C4-2B (cell line): ENCODE data around the gene MPDZ.
"Not testable (repeated sequence)": the region's sequence is repeated elsewhere in the genome, so short reads cannot be mapped to it uniquely, and the experiment has no call there.

Experiments
- H3K27ac ChIP-seq: fragments of 450-650 bp; 2 replicates; pipeline ENCODE4 v1.5.1; 2017
- ZFX ChIP-seq: fragments of 450-650 bp; IDR thresholded peaks from 2 replicates; pipeline ENCODE4 v1.6.1; 2017
- TF ChIP-seq, protein P1 (sequence below): fragments of 450-650 bp; conservative IDR thresholded peaks from 2 replicates; pipeline ENCODE4 v1.5.1; 2017; ENCODE audit warnings: mild to moderate bottlenecking

Gene MPDZ

GRCh38 chr9:13234932-13235331 lies 44.6 kb downstream of the MPDZ start:
- H3K27ac ChIP-seq: no peak overlapping the region
- TF ChIP-seq, protein P1, sequence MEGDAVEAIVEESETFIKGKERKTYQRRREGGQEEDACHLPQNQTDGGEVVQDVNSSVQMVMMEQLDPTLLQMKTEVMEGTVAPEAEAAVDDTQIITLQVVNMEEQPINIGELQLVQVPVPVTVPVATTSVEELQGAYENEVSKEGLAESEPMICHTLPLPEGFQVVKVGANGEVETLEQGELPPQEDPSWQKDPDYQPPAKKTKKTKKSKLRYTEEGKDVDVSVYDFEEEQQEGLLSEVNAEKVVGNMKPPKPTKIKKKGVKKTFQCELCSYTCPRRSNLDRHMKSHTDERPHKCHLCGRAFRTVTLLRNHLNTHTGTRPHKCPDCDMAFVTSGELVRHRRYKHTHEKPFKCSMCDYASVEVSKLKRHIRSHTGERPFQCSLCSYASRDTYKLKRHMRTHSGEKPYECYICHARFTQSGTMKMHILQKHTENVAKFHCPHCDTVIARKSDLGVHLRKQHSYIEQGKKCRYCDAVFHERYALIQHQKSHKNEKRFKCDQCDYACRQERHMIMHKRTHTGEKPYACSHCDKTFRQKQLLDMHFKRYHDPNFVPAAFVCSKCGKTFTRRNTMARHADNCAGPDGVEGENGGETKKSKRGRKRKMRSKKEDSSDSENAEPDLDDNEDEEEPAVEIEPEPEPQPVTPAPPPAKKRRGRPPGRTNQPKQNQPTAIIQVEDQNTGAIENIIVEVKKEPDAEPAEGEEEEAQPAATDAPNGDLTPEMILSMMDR: no peak
- TF ChIP-seq ZFX: no peak

- no peak overlapping the region for H3K27ac ChIP-seq
- no peak for TF ChIP-seq ZFX
- TF ChIP-seq, protein P1: no peak
These were observed 51.1 kb downstream of the MPDZ start for GRCh38 chr9:13228431-13228830.

DNA sequence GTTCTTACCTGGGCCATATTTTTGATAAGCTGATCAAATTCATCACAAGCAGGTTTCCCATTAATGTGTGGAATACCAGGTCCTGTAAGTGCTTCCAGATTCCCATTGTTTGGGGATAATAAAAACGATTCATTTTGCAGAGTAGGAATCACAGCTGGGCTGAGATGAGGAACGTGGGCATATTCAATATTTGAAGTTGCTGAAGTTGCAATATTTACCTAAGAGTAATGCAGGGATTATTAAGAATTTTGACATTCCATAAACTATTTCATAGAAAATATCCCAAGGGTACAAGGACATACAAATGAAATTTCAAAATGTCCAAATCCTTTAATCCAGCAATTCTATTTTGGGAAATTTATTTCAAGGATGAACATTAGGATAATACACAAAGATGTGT lies 55.1 kb downstream of the MPDZ start:
- no peak for TF ChIP-seq ZFX
- TF ChIP-seq, protein P1: no peak
- H3K27ac ChIP-seq: no peak overlapping the region

DNA sequence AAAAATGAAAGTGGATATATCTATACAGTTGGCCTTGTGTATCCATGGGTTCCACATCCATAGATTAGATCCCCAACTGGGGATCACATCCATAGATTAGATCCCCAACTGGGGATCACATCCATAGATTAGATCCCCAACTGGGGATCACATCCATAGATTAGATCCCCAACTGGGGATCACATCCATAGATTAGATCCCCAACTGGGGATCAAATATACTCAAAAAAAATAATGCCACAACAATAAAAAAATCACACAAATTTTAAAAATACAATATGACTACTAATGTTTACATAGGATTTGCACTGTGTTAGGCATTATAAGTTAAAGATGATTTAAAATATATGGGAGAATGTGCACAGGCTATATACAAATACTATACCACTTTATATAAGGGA lies 56.8 kb downstream of the MPDZ start:
- not testable (repeated sequence) for H3K27ac ChIP-seq

- H3K27ac ChIP-seq: no peak overlapping the region
- TF ChIP-seq, protein P1: no peak
- TF ChIP-seq ZFX: no peak
These were observed 57.8 kb downstream of the MPDZ start for GRCh38 chr9:13221741-13222140.

DNA sequence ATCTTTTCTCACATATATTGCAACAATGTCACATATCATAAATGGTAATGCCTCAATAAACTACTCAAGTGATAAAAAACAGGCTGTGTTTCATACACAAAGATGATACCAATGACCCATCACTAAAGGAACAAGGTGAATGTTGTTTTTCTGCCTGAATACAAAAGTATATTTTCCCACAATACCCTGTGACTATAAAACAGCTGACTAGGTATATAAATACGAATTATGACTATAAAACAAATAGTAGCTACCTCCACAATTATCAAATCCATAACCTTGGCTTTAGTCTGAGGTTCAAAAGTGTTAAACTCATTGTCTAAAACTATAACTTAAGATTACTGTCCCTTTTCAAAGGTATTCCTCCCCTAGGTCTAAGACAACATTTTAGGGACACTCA lies 58.7 kb downstream of the MPDZ start:
- no peak for TF ChIP-seq ZFX
- TF ChIP-seq, protein P1: no peak
- H3K27ac ChIP-seq: no peak overlapping the region

- TF ChIP-seq, protein P1: no peak
- no peak for TF ChIP-seq ZFX
- H3K27ac ChIP-seq: no peak overlapping the region
These were observed 63.5 kb downstream of the MPDZ start for GRCh38 chr9:13215791-13216554.

DNA sequence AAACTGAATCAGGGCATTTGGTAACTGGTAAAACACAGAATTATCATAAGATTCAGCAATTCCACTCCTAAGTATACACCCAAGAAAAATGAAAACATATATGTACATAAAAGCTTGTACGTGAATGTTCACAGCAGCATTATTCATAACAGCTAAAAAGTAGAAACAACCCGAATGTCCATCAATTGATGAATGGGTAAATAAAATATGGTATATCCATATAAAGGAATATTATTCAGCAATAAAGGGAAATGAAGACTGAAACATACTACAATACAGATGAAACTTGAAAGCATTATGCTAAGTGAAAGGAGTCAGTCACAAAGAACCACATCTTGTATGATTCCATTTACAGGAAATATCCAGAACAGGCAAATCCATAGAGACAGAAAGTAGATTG lies 65.5 kb downstream of the MPDZ start:
- TF ChIP-seq ZFX: no peak
- TF ChIP-seq, protein P1: no peak

More for the DNA sequence above, 65.5 kb downstream of the MPDZ start:
- H3K27ac ChIP-seq: no peak overlapping the region
